OCI-LY3 (cell line): ENCODE results near the gene ANKRD6.

Experiments used
- CTCF ChIP-seq: fragments of 200-600, 300-600 bp; sonication (generic); IDR thresholded peaks from 2 replicates; pipeline ENCODE4 v1.5.1; 2014; ENCODE audit warnings: antibody characterized with exemption, low read length, low read depth
- EZH2phosphoT487 ChIP-seq: fragments of 200-600 bp; shearing (Covaris generic); IDR thresholded peaks from 2 replicates; pipeline ENCODE4 v1.6.1; 2018; ENCODE audit warnings: antibody characterized with exemption, mixed run types, low read depth

- TF ChIP-seq CTCF, result no peak
- no peak for TF ChIP-seq EZH2phosphoT487
Measured at GRCh38 chr6:89492025-89492640, 59.2 kb downstream of the ANKRD6 start.
